HG02938 (cell line): ENCODE data around the gene TMSB4X.
"Not testable (repeated sequence)": the region's sequence is repeated elsewhere in the genome, so short reads cannot be mapped to it uniquely, and the experiment has no call there.

Experiments
- ATAC-seq: cut with Tn5 transposase; IDR thresholded peaks from one replicate; pipeline ENCODE4 v1.9.1; 2021; ENCODE audit warnings: mild to moderate bottlenecking, moderate library complexity; ENCODE audit not compliant: unreplicated experiment

Gene TMSB4X

DNA sequence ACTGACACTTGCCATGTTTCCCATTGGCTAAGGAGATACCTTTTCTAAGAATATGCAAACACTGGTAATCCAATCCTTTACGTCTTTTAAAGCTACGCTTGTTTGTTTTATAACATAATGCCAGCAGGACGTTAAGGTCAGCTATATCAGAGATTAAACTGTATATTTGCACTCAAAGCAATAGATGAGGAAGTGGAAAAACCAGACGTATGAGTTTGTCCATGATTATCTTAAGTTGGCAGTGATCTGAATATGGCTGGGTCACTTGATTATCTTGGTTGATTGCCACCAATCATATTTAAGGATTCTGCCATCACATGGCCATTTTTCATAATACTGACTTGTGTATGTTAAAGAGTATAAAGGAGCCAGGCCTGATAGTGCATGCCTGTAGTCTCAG lies 19.4 kb downstream of the TMSB4X start:
- ATAC-seq, result no peak

DNA sequence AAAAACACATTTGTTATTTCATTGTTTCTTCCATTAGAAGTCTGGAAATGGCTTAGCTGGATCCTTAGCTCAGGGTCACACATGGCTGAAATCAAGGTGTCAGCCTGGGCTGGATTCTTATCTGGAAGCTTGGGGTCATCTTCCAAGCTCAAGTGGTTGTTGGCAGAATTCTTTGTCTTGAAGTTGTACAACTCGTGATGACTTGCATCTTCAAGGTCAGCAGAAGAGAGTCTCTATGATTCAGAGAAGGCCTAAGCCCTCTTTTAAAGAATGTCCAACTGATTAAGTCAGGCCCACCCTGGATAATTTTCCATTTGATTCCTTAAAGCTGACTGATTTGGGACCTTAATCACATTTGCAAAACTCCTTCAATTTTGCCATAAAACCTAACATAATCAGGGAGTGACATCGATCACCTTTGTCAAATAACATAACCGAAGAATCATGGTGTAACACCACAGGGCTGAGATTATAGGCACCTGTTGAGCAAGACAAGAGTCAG lies 22.1 kb downstream of the TMSB4X start:
- no peak for ATAC-seq

DNA sequence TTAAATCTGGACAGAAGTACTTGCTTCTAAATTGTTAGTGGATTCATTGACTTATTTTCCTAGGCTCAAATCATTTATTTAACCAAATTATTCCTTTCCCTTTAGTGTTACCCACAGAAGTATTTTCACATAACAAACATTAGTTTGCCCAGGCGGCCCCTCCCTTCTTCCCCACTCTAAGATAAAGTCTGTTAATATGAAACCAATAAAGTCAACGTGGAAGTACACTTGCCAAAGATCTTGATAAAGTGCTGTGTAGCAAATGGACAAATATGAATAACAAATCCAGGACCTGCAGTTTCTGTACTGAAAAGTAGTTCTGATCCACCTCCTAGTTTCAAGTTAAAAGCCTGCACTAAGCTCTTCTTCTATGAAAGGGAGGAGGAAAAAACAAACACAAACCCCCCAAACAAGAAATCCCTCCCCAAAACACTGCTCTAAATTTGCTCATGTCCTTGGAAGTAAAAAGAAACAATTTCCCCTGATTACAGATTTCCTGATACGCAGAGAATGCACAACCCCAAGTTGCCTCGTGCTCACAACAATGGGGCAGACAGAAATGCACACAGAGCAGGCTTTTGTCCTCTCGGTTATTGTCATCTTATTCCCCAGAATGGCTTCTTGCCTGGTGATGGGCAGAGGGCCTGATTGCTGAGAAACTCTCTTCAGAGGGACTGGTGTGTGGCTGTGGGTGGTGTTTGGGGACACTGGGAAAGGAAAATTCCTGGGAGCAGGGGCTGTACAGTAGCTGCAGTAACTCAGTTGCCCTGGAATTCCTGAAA lies 23.2 kb downstream of the TMSB4X start:
- ATAC-seq, result no peak

DNA sequence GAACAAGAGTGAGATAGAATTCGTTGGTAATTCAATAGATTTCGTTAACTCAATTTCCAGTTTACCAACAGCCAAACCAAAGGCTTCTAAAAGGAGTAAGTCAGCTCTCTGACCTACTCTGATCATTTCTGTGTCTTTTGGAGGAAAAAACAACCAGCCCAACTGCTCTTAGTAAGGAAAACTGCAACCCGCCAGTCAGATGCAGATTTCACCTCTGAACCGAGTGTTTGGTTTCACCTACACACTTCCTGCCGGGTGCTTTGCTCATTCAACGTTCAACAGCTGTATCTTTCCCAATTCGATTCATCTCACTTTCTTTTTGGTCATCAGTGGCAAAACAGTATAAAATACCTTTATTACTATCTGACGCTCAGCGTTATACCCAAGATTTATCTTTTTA lies 24.5 kb downstream of the TMSB4X start:
- peak; percentile 39 for ATAC-seq

DNA sequence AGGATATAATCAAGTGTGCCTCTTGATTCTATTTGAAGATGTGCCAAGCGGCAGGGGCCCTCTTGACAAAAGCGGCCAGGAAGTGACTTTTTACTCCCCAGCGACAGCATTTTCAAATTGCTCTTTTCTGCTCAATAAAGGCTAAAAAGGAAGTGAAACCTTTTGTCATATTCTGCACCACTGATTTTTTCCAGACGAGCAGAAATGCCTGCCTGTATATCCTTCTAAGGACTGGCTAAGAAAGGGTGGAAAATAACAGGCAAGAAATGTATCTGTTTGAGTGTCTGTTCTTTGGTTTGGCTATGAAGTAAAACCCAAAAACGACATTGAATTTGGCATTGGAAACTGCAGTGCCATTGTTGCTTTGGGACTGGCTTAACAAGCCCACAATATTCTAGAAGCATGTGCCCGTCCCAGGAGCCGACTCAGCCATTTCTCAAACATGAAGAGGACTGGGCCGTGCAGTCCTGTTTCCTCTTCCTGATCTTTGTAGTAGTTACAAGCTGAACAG lies 25.4 kb downstream of the TMSB4X start:
- no peak for ATAC-seq

DNA sequence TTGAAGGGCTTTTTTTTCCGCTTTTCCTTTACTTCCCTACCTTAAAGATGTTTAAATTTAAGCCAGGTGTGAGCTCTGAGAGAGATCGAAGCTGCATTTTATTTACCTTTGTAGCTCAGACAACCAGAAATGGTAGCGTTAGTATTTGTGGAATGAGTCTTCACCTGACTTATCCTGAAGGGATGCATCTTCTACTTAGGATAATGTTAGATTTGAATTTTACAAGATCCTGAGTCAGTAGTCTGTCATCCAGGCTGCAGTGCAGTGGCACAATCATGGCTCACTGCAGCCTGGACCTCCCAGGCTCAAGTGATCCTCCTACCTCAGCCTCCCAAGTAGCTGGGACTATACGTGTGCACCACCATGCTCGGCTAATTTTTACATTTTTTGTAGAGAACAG lies 26.2 kb downstream of the TMSB4X start:
- no peak for ATAC-seq

DNA sequence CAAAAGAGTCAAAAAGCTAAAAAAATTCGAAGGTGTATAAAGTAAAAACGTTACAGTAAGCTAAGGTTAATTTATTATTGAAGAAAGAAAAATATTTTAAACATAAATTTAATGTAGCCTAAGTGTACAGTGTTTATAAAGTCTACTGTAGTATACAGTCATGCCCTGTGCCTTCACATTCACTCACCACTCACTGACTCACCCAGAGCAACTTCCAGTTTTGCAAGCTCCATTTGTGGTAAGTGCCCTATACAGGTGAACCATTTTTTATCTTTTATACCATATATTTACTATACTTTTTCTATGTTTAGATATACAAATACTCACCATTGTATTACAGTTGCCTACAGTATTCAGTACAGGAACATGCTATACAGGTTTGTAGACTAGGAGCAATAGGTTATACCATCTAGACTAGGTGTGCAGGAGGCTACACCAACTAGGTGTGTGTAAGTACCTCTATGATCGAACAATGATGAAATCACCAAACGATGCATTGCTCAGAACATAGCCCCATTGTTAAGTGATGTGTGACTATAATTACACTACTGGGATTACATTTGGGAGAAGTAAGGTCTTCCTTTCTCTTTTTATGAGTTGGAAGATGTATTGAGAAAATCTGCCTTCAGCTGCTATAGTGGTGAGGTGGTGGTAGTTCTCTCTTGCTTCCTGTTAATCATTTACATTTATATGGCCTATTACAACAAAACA lies 27.2 kb downstream of the TMSB4X start:
- ATAC-seq, result no peak

DNA sequence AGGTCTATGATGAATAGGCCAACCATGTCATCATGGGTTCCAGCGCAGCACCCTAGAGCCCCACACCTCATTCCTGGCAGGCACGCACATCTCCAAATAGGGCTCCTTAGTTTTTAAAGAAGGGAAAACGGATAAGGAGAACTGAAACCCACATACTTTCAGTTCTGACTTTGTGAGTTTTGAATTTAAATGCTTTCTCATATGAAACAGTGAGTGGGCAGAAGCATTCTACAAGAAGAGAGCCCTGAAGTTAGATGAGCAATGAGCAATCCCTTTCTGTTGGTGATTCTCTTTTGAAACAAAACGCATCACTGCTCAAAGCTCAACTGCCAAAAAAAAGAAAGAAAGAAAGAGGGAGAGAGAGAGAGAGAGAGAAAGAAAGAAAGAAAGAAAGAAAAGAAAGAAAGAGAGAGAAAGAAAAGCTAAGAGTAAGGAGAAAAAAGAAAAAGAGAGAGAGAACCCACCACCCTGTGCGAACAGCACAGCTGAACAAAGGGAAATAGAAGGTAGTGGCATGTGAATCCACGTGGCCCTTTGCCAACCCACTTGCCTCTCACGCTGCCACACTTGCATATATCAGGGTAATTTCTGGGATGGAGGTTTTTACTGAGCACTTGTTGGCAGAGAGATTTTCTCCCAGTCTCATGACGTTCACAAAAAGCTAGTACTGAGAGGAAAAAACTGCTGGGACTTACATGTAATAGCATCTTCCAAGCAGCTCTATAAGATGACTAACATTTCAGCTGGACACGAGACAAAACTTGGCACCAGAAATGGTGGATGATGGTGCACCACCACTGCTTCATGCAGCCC lies 31.0 kb downstream of the TMSB4X start:
- ATAC-seq, result peak; percentile 47

DNA sequence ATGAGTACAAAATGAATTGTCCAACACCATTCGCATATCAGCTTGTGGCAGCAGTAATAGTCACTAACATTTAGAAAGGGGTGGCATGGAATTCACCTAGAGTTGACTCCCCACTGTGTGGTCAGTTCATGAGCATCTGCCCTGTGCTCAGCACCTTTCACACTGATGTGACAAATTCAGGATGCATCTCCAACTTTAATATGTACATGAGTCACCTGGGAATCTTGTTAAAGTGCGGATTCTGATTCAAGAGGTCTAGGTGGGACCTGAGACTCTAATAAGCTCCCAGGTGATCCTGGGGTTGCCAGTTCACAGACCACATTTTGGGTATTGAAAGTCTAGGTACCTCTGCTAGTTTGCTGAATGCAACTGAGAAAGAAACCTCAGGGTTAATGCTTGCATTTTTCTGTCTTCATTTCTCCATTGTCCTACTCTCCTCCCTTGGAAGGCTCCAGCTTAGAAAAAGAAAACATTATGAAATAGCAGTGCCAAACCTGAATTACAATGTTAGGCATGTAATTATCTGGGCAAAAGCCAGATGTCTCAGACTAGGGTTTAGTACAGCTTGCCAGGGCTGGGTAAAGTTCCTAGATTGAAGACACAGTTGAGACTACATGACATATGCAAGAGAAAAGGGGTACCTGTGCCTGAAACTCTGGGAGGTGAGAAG lies 32.7 kb downstream of the TMSB4X start:
- no peak for ATAC-seq

DNA sequence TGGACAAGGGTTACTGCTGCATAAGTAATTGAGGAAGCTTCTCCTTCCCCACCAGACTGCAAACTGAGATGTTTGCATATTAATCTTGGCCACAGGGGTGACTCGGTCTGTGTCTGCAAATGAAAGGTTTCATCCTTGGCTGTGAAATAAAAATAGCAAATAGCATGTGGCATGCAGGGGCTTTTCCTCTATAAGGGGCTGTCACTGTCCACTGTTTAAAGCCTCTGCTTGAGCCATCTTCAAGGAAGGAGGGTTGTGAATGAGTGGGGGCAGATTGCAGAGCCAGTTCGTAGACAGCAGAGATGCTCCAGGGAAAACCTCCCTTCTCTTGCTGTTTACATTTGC lies 33.3 kb downstream of the TMSB4X start:
- no peak for ATAC-seq

DNA sequence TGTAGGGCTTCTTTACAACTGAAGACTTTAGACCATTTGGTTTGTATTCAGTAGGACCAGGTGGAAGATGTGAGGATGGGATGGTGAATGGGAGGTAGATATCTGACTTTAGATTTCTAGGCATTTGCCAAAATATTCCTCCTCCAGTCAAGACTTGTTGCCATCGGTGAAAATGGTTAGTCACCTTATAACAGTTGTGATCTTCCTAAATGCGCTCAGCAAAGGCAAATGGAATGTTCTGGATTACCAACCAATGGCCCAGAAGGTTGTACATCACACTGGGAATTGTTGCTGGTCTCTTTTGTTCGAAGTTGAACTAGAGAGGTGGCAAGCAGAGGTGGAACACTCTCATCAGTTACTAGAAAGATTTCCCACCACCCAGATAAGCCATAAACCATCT lies 33.9 kb downstream of the TMSB4X start:
- no peak for ATAC-seq

DNA sequence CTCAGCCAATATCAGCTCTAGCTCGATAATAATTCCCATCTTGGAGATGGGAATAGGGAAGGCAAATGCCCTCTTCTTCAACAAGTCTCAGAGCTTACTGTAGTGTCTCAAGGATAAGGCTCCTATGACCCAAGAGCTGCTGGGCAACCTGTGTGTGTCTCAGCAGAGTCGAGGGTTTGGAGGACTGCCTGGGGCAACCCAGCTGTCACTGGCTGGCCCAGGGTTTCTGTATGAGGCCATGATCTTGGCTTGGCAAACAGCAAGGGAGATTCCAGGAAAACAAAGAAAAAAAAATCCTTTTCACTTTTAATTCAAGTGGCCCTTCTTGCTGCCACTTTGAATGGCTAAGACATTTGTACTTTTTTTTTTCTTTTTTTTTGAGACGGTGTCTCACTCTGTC lies 34.4 kb downstream of the TMSB4X start:
- no peak for ATAC-seq

DNA sequence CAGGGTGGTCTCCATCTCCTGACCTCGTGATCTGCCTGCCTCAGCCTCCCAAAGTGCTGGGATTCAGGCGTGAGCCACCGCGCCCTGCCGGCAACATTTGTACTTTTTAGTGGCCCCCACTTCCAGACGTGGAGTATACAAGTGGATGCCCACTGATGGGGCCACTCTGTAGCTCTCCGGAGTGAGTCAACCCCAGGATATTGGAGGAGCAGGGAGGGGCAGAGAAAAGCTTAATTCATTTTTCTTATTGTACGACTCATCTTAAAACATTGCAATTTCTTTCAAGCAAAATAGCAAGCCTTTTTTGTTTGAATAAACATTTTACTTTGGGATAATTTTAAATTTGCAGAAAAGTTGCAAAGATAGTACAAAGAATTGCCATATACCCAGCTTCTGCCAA lies 34.9 kb downstream of the TMSB4X start:
- no peak for ATAC-seq

DNA sequence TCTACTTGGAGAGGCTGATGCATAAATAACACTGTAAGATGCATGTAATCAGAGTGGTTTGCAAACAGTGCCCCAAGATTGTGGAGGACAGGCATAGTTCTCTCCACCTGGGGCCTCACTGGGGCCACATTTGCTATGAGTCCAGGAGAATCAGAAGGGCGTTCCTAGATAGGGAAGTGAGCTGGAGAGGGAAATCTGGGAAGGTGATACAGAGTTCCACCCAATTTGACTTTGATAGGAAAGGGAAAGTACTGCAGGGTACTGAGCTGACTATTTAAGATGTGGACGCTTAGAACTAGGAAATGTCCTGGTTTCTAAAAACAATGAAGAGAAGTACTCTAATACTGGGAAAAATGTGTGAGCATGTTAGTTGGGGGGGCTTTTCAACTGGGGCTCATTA lies 35.6 kb downstream of the TMSB4X start:
- no peak for ATAC-seq

DNA sequence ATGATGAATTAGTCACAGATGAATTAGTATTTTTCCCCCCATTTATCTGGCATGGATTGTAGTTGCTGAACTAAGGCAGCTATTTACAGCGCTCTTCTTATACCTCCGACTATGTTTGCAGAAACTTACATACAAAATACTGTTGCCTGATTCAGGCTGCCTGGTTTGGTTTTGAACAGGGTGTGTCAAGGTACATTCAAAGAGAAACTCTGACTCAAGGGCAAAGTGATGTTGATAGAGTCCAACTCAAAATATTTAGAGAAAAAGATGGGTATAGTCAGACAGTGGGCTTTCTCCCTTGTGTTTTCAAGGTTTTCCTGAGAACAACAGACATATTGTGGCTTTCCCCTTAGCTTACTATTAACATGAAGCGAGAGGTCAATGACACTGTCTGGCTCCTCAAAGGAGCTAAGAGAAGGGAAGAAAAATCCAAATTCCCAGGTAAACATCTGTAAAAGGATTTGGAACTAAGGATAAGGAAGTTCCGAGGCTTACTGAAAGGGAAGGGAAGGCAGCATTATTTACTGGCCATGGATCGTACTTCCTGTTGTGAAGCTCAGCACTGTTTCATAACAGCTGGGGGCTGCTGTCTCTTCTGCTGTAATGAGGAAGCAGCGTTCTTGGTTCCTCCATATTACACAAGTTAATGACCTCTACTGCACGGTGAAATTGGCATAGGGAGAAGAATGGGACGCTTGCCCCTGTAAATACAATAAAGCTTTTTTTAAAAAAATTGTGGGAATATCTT lies 38.6 kb downstream of the TMSB4X start:
- peak; percentile 85 for ATAC-seq

DNA sequence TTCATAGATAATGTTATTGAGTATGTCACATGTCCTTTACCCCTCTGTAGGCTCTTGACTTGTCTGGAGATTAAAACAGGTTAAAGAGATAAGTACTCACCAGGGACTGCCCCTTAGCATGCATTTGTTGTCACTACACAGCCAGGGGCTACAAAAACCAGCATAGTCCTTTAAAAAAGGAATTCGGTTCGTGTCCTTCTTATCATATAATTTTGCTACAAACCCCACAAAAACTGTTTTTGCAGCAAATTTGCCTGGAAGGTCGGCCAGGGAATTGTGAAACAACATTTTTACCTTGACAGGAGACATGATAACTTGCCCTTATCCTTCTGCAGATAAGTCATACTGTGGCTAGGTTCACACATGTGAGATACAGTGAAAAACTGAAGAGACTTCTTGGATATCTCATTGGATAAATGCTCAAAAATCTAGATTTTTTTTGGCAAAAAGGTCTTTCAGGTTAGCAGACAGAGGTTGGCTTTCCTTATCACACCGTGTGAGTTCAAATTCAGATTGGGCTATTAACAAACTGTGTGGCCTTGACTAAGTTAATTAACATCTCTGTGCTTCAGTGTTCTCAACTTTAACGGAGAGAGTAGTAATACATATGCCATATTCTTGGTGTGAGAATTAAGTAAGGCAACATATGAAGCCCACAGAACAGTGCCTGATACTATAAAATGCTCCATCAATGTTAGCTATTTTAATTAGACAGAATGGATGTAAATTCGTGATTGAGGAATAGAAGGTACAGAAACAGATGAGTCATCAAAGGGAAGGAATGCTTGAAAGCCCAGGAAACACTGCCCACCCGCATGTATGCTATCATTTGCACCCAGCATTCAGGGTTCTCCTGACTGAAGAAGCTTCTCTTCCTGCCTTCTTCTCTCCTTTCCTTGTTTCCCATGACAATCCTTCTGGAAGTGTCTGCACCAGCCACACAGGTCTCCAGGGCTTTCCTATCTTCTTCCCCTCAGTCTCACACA lies 39.5 kb downstream of the TMSB4X start:
- ATAC-seq, result peak; percentile 25

DNA sequence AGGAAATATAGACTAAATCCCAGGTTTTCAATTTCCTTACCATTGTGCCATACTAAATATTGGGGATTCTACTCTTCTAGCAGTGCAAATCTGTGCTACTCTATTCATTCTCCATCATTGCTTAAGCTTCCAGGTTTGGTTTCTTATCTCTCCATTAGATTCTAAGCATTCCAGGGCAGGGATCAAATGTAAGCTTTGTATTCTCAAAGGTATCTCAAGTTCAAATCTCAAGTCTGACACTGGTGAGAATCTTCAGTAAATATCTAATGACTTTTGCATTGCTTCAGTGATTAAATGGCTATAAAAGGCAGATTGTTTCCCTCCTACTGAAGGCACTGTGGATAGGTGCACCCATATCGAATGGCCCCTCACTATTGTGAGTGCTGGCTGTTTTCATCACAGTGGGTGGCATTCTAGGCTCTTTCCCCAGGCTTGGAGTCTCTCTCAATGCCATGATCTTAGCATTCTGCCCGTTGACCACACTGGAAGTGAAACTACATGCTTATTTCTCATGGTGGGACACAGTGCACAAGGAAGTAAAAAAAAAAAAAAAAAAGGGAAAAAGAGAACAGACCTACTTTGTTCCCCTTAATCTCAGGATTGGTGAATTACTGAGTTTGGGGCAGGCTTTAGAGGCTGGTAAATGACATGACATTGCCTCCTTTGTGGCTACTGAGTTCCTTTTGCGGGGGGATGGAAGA lies 40.8 kb downstream of the TMSB4X start:
- no peak for ATAC-seq

DNA sequence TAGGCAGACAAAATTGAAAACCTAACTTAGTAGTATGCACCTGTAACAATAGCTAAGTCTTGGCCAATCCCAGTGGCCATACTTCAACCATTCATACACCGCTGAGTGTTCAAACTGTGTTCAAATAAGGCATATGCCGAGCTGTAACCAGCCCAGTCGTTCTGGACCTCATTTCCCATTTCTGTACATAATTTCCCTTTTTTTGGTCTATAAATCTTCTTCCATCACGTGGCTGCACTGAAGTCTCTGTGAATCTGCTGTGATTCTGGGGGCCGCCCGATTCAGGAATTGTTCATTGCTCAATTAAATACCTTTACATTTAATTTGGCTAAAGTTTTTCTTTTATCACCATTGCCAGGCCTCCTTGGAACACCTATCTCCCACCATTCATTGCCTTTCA lies 41.8 kb downstream of the TMSB4X start:
- not testable (repeated sequence) for ATAC-seq
